ENCODE results near the gene PAQR5. TPM values are rescaled to one million over a fixed set of nuclear protein-coding genes. Genes with fewer than 3 reads are reported as not detected.

PAQR5 gene
- total and polyA plus RNA-seq, 9 of the 15 experiments (the other 6 are each of a cell fraction or from before 2014, with no cell fraction given), result 0.04 to 0.08 TPM; not detected in 7

GRCh38 chr15:69436951-69437350 is 138.2 kb downstream of the PAQR5 start (continued):
- TF ChIP-seq MGA (IDR thresholded peaks at IDR 0.05), result no peak
- TF ChIP-seq PRPF4 (IDR thresholded peaks at IDR 0.05; ENCODE audit: insufficient read depth, low read depth, low read length, poor library complexity, severe bottlenecking), result no peak
- no peak for TF ChIP-seq FOS (IDR thresholded peaks at IDR 0.05; ENCODE audit: extremely low read depth, insufficient read length)
- no peak for TF ChIP-seq KLF10 (CRISPR knock-in tag; IDR thresholded peaks at IDR 0.05)
- no peak for TF ChIP-seq BCL6 (CRISPR knock-in tag; IDR thresholded peaks at IDR 0.05)
- no peak for TF ChIP-seq RBM15 (IDR thresholded peaks at IDR 0.05; ENCODE audit: insufficient read depth, low read length)
- TF ChIP-seq EZH2 (IDR thresholded peaks at IDR 0.05; ENCODE audit: borderline replicate concordance, low read depth, low read length), result no peak
- no peak for TF ChIP-seq XRCC5 (IDR thresholded peaks at IDR 0.05; ENCODE audit: low read depth, low read length)
